ENCODE measurements around the gene ABCA2.

The ABCA2 gene

DNA sequence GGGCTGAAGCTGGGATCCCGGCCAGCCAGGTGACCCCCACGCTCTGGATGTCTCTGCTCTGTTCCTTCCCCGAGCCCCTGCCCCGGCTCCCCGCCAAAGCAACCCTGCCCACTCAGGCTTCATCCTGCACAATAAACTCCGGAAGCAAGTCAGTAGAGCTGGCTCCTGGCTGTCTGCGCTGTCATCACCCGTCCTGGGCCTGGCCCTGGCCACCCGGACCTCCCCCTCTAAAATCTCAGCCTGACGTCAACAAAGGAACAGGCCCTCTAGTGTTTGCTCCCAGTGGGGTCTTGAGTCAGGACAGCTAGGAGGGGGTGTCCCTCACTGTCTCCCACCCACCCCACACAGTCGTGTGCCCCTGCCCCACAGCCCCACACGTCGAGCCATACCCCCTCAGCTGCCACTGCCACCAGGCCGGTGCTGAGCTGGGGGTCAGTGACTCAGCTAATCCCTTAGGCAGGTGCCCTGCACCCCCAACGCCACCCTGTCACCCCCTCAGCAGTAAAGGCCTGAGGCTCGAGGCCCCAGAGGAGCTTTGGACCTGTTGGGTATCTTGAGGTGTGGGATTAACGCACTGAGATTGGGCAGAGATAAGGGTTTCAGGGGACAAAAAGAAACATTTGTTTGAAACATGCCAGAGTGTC, 46.3 kb downstream of the ABCA2 start:
- TF ChIP-seq ZFP3 (CRISPR knock-in tag; IDR thresholded peaks at IDR 0.05): no peak
- no peak for TF ChIP-seq BACH2 (CRISPR knock-in tag; IDR thresholded peaks at IDR 0.05; ENCODE audit: borderline replicate concordance)
- TF ChIP-seq, protein P1, sequence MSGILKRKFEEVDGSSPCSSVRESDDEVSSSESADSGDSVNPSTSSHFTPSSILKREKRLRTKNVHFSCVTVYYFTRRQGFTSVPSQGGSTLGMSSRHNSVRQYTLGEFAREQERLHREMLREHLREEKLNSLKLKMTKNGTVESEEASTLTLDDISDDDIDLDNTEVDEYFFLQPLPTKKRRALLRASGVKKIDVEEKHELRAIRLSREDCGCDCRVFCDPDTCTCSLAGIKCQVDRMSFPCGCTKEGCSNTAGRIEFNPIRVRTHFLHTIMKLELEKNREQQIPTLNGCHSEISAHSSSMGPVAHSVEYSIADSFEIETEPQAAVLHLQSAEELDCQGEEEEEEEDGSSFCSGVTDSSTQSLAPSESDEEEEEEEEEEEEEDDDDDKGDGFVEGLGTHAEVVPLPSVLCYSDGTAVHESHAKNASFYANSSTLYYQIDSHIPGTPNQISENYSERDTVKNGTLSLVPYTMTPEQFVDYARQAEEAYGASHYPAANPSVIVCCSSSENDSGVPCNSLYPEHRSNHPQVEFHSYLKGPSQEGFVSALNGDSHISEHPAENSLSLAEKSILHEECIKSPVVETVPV (CRISPR knock-in tag; IDR thresholded peaks at IDR 0.05): no peak
- TF ChIP-seq, protein P2, sequence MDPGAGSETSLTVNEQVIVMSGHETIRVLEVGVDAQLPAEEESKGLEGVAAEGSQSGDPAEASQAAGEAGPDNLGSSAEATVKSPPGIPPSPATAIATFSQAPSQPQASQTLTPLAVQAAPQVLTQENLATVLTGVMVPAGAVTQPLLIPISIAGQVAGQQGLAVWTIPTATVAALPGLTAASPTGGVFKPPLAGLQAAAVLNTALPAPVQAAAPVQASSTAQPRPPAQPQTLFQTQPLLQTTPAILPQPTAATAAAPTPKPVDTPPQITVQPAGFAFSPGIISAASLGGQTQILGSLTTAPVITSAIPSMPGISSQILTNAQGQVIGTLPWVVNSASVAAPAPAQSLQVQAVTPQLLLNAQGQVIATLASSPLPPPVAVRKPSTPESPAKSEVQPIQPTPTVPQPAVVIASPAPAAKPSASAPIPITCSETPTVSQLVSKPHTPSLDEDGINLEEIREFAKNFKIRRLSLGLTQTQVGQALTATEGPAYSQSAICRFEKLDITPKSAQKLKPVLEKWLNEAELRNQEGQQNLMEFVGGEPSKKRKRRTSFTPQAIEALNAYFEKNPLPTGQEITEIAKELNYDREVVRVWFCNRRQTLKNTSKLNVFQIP (CRISPR knock-in tag; IDR thresholded peaks at IDR 0.05; ENCODE audit: borderline replicate concordance, low read depth): no peak
- TF ChIP-seq, protein P3, sequence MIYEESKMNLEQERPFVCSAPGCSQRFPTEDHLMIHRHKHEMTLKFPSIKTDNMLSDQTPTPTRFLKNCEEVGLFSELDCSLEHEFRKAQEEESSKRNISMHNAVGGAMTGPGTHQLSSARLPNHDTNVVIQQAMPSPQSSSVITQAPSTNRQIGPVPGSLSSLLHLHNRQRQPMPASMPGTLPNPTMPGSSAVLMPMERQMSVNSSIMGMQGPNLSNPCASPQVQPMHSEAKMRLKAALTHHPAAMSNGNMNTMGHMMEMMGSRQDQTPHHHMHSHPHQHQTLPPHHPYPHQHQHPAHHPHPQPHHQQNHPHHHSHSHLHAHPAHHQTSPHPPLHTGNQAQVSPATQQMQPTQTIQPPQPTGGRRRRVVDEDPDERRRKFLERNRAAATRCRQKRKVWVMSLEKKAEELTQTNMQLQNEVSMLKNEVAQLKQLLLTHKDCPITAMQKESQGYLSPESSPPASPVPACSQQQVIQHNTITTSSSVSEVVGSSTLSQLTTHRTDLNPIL (CRISPR knock-in tag; IDR thresholded peaks at IDR 0.05; ENCODE audit: low read depth): no peak
- TF ChIP-seq PPARA (CRISPR knock-in tag; IDR thresholded peaks at IDR 0.05; ENCODE audit: borderline replicate concordance): no peak
- TF ChIP-seq TOX (CRISPR knock-in tag; IDR thresholded peaks at IDR 0.05; ENCODE audit: borderline replicate concordance): no peak
- no peak for TF ChIP-seq ZNF70 (CRISPR knock-in tag; IDR thresholded peaks at IDR 0.05)
- TF ChIP-seq ZNF8 (CRISPR knock-in tag; IDR thresholded peaks at IDR 0.05): no peak
- TF ChIP-seq TCF4 (CRISPR knock-in tag; IDR thresholded peaks at IDR 0.05; ENCODE audit: borderline replicate concordance): no peak
- TF ChIP-seq RARB (CRISPR knock-in tag; IDR thresholded peaks at IDR 0.05): no peak
- TF ChIP-seq, protein P4, sequence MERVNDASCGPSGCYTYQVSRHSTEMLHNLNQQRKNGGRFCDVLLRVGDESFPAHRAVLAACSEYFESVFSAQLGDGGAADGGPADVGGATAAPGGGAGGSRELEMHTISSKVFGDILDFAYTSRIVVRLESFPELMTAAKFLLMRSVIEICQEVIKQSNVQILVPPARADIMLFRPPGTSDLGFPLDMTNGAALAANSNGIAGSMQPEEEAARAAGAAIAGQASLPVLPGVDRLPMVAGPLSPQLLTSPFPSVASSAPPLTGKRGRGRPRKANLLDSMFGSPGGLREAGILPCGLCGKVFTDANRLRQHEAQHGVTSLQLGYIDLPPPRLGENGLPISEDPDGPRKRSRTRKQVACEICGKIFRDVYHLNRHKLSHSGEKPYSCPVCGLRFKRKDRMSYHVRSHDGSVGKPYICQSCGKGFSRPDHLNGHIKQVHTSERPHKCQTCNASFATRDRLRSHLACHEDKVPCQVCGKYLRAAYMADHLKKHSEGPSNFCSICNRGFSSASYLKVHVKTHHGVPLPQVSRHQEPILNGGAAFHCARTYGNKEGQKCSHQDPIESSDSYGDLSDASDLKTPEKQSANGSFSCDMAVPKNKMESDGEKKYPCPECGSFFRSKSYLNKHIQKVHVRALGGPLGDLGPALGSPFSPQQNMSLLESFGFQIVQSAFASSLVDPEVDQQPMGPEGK (CRISPR knock-in tag; IDR thresholded peaks at IDR 0.05; ENCODE audit: borderline replicate concordance): no peak
- TF ChIP-seq ESRRG (CRISPR knock-in tag; IDR thresholded peaks at IDR 0.05): no peak
- TF ChIP-seq SNAI2 (CRISPR knock-in tag; IDR thresholded peaks at IDR 0.05): no peak
- TF ChIP-seq ZFP30 (CRISPR knock-in tag; IDR thresholded peaks at IDR 0.05): no peak
- no peak for TF ChIP-seq OSR1 (CRISPR knock-in tag; IDR thresholded peaks at IDR 0.05)
- no peak for TF ChIP-seq GLIS3 (CRISPR knock-in tag; IDR thresholded peaks at IDR 0.05)
- 0 out of 3 replicates have a peak, but pooled peaks have one; percentile 11 for ATAC-seq

DNA sequence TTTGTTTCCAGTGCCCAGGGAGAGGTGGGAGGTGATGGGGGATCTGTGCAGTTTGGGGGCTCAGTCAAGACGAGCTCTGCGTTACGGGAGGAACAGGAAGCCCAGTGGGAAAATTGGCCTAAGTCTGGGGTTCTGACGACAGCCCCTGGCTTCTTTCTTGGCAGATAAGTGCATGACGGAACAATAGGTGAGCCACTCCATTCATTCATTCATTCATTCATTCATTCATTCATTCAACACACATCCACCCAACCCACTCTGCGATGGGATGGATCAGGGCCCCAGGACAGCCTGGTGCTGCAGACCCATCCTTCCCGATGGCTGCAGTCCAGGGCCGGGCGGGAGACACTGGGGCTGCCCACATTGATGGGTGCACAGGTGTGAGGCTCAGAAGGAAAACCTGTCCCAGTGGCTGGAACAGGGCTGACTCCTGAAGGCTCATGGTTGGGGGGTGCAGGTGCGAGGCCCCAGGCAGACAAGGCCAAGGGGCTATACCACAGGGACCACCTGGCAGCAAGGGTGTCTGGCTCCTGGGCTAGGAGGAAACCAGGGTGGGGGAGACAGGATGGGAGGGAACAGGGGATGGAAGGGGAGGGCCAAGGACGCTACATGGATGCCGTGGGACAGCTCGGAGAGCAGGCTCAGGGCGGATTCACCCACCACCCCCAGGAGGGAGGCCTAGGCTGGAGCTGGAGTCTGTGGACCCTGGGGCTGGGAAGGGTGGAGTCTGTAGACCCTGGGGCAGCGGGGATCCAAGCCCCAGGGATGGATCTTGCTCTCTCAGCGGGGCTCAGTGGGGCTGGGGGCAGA, 47.2 kb downstream of the ABCA2 start:
- TF ChIP-seq, protein P4 (CRISPR knock-in tag; IDR thresholded peaks at IDR 0.05; ENCODE audit: borderline replicate concordance): no peak
- no peak for TF ChIP-seq ZFP3 (CRISPR knock-in tag; IDR thresholded peaks at IDR 0.05)
- TF ChIP-seq GLIS3 (CRISPR knock-in tag; IDR thresholded peaks at IDR 0.05): no peak
- TF ChIP-seq RARB (CRISPR knock-in tag; IDR thresholded peaks at IDR 0.05): no peak
- no peak for TF ChIP-seq ZNF70 (CRISPR knock-in tag; IDR thresholded peaks at IDR 0.05)
- TF ChIP-seq SNAI2 (CRISPR knock-in tag; IDR thresholded peaks at IDR 0.05): no peak
- TF ChIP-seq ISL1 (CRISPR knock-in tag; IDR thresholded peaks at IDR 0.05): no peak
- TF ChIP-seq CSDC2 (CRISPR knock-in tag; IDR thresholded peaks at IDR 0.05): no peak
- TF ChIP-seq OSR1 (CRISPR knock-in tag; IDR thresholded peaks at IDR 0.05): no peak
- TF ChIP-seq, protein P1 (CRISPR knock-in tag; IDR thresholded peaks at IDR 0.05): no peak
- TF ChIP-seq TCF4 (CRISPR knock-in tag; IDR thresholded peaks at IDR 0.05; ENCODE audit: borderline replicate concordance): no peak
- TF ChIP-seq, protein P3 (CRISPR knock-in tag; IDR thresholded peaks at IDR 0.05; ENCODE audit: low read depth): no peak
- TF ChIP-seq TOX (CRISPR knock-in tag; IDR thresholded peaks at IDR 0.05; ENCODE audit: borderline replicate concordance): no peak
- no peak for TF ChIP-seq ZC3H10 (CRISPR knock-in tag; IDR thresholded peaks at IDR 0.05)
- ATAC-seq: no peak

Measured in SK-N-SH treated with all-trans-retinoic acid at 6 μM for 48 hours (cell line).